H9 (cell line): ENCODE results near the gene USP28. TPM values are rescaled to one million over a fixed set of nuclear protein-coding genes. Genes with fewer than 3 reads are reported as not detected.
A peak's percentile ranks its signal among the peaks of the same experiment; 100 is the strongest.

Source experiments
- DNase-seq: peaks from one replicate; pipeline ENCODE4 v3.0.0-alpha.2; 2017
- H2AFZ ChIP-seq: one replicate; pipeline ENCODE4 v1.6.1; 2013; ENCODE audit warnings: mild to moderate bottlenecking, low read length, control low read depth, moderate library complexity
- H2AK5ac ChIP-seq: 2 replicates; pipeline ENCODE4 v1.6.1; 2013; ENCODE audit warnings: low read length, control low read depth, mixed read lengths; ENCODE audit not compliant: insufficient read length
- H2BK120ac ChIP-seq: one replicate; pipeline ENCODE4 v1.6.1; 2013; ENCODE audit warnings: low read depth, mild to moderate bottlenecking, low read length, control low read depth, inconsistent platforms; ENCODE audit not compliant: poor library complexity, severe bottlenecking
- H2BK12ac ChIP-seq: 2 replicates; pipeline ENCODE4 v1.6.1; 2013; ENCODE audit warnings: low read length, control low read depth, mixed read lengths, low read depth; ENCODE audit not compliant: insufficient read length
- H2BK15ac ChIP-seq: 2 replicates; pipeline ENCODE4 v1.6.1; 2013; ENCODE audit warnings: low read depth, low read length, control low read depth
- H2BK20ac ChIP-seq: one replicate; pipeline ENCODE4 v1.6.1; 2013; ENCODE audit warnings: low read depth, mild to moderate bottlenecking, low read length, control low read depth, inconsistent platforms; ENCODE audit not compliant: poor library complexity, severe bottlenecking
- H2BK5ac ChIP-seq: 2 replicates; pipeline ENCODE4 v1.6.1; 2013; ENCODE audit warnings: low read length, control low read depth, mixed read lengths; ENCODE audit not compliant: insufficient read length
- H3K14ac ChIP-seq: 2 replicates; pipeline ENCODE4 v1.6.1; 2013; ENCODE audit warnings: low read length, control low read depth; ENCODE audit not compliant: insufficient read depth
- H3K18ac ChIP-seq: 2 replicates; pipeline ENCODE4 v1.6.1; 2013; ENCODE audit warnings: low read depth, mild to moderate bottlenecking, mixed read lengths, low read length, control low read depth; ENCODE audit not compliant: insufficient read length
- H3K23ac ChIP-seq: 2 replicates; pipeline ENCODE4 v1.6.1; 2013; ENCODE audit warnings: low read length, control low read depth, mixed read lengths, low read depth; ENCODE audit not compliant: insufficient read length
- H3K23me2 ChIP-seq: 2 replicates; pipeline ENCODE4 v1.6.1; 2013; ENCODE audit warnings: low read depth, mild to moderate bottlenecking, mixed read lengths, low read length, control low read depth; ENCODE audit not compliant: insufficient read length, poor library complexity, severe bottlenecking
- H3K27ac ChIP-seq: 2 replicates; pipeline ENCODE4 v1.5.1; 2013; ENCODE audit warnings: low read length, control low read depth, mixed read lengths, low read depth; ENCODE audit not compliant: insufficient read length
- H3K27me3 ChIP-seq: 2 replicates; pipeline ENCODE4 v1.6.1; 2013; ENCODE audit warnings: low read length, control low read depth, inconsistent platforms; ENCODE audit not compliant: insufficient read depth
- H3K4ac ChIP-seq: 2 replicates; pipeline ENCODE4 v1.6.1; 2013; ENCODE audit warnings: low read depth, mild to moderate bottlenecking, control low read depth, inconsistent platforms, low read length, moderate library complexity
- H3K4me1 ChIP-seq: 2 replicates; pipeline ENCODE4 v1.6.1; 2013; ENCODE audit warnings: low read length, control low read depth, inconsistent platforms; ENCODE audit not compliant: insufficient read depth
- H3K4me2 ChIP-seq: 2 replicates; pipeline ENCODE4 v1.6.1; 2013; ENCODE audit warnings: low read length, control low read depth, mixed read lengths; ENCODE audit not compliant: insufficient read length, insufficient read depth
- H3K56ac ChIP-seq: 2 replicates; pipeline ENCODE4 v1.6.1; 2013; ENCODE audit warnings: low read depth, mild to moderate bottlenecking, mixed read lengths, low read length, control low read depth; ENCODE audit not compliant: insufficient read length
- H3K79me1 ChIP-seq: 2 replicates; pipeline ENCODE4 v1.6.1; 2013; ENCODE audit warnings: low read depth, mild to moderate bottlenecking, moderate library complexity, low read length, control low read depth, inconsistent platforms; ENCODE audit not compliant: insufficient read depth, poor library complexity, severe bottlenecking
- H3K79me2 ChIP-seq: 2 replicates; pipeline ENCODE4 v1.6.1; 2013; ENCODE audit warnings: low read length, control low read depth, inconsistent platforms; ENCODE audit not compliant: insufficient read depth
- H3K9ac ChIP-seq: 2 replicates; pipeline ENCODE4 v1.6.1; 2013; ENCODE audit warnings: low read length, control low read depth, mixed read lengths; ENCODE audit not compliant: insufficient read length; ENCODE audit errors: extremely low read depth
- H3K9me3 ChIP-seq: one replicate; pipeline ENCODE4 v1.6.1; 2013; ENCODE audit warnings: low read depth, low read length, inconsistent platforms; ENCODE audit not compliant: control insufficient read depth
- H3T11ph ChIP-seq: one replicate; pipeline ENCODE4 v1.6.1; 2013; ENCODE audit warnings: mild to moderate bottlenecking, low read length, control low read depth, inconsistent platforms
- H4K20me1 ChIP-seq: one replicate; pipeline ENCODE4 v1.6.1; 2013; ENCODE audit not compliant: control insufficient read depth, insufficient read length, insufficient read depth
- H4K5ac ChIP-seq: 2 replicates; pipeline ENCODE4 v1.6.1; 2013; ENCODE audit warnings: low read depth, mild to moderate bottlenecking, mixed read lengths, low read length, control low read depth; ENCODE audit not compliant: insufficient read length
- H4K8ac ChIP-seq: replicated peaks from 2 replicates; pipeline ENCODE4 v1.6.1; 2013; ENCODE audit warnings: low read length, control low read depth, mixed read lengths, low read depth; ENCODE audit not compliant: insufficient read length
- H4K91ac ChIP-seq: 2 replicates; pipeline ENCODE4 v1.6.1; 2013; ENCODE audit warnings: low read depth, mild to moderate bottlenecking, moderate library complexity, mixed read lengths, low read length, control low read depth; ENCODE audit not compliant: insufficient read length
- H3K27ac Mint-ChIP-seq, 3 experiments: 2 replicates in 2 of 3; 3 replicates in 1 of 3; pipeline ENCODE4 v1.8.0; 2020 to 2021; ENCODE audit warnings: mixed read lengths in 3 of 3, mild to moderate bottlenecking in 1 of 3, moderate library complexity in 1 of 3
- H3K27me3 Mint-ChIP-seq: 2 replicates; pipeline ENCODE4 v1.8.0; 2021; ENCODE audit warnings: low read depth, mild to moderate bottlenecking, moderate library complexity, mixed read lengths
- H3K36me3 Mint-ChIP-seq, 3 experiments: 2 replicates in 2 of 3; 3 replicates in 1 of 3; pipeline ENCODE4 v1.8.0; 2020 to 2021; ENCODE audit warnings: low read depth in 3 of 3, mixed read lengths in 3 of 3; ENCODE audit not compliant: insufficient read depth in 1 of 3
- H3K4me1 Mint-ChIP-seq, 2 experiments: 2 replicates each; pipeline ENCODE4 v1.8.0; 2020; ENCODE audit warnings: mixed read lengths in 2 of 2
- H3K4me3 Mint-ChIP-seq, 2 experiments: 2 replicates in 1 of 2; 3 replicates in 1 of 2; pipeline ENCODE4 v1.8.0; 2020 to 2021; ENCODE audit warnings: mild to moderate bottlenecking in 2 of 2, mixed read lengths in 2 of 2, moderate library complexity in 1 of 2
- H3K9me3 Mint-ChIP-seq, 2 experiments: 2 replicates in 1 of 2; 3 replicates in 1 of 2; pipeline ENCODE4 v1.8.0; 2020; ENCODE audit warnings: mild to moderate bottlenecking in 2 of 2, mixed read lengths in 2 of 2, moderate library complexity in 1 of 2
- WGBS: extraction: QIAGEN DNeasy Blood & Tissue Kit; methylation state at CpG from one replicate; pipeline ENCODE4 v1.1.7; 2013; ENCODE audit warnings: missing lambda C conversion rate, low lambda C conversion rate, mixed read lengths; ENCODE audit not compliant: insufficient read length; ENCODE audit errors: extremely low coverage; 5-methylcytosine and 5-hydroxymethylcytosine counted together
- total RNA-seq: library from RNA; stranded (reverse); gene quantifications from 2 replicates; pipeline ENCODE4 v1.2.1, GENCODE V29; 2021
- TF ChIP-seq, protein P1 (sequence below): fragments of 200-600 bp; sonication (generic); conservative IDR thresholded peaks from 3 replicates; pipeline ENCODE4 v1.8.0; 2021; ENCODE audit warnings: antibody characterized with exemption, mild to moderate bottlenecking

Gene USP28
- total RNA-seq, 1 experiment from 2014 or later: 107 TPM

DNA sequence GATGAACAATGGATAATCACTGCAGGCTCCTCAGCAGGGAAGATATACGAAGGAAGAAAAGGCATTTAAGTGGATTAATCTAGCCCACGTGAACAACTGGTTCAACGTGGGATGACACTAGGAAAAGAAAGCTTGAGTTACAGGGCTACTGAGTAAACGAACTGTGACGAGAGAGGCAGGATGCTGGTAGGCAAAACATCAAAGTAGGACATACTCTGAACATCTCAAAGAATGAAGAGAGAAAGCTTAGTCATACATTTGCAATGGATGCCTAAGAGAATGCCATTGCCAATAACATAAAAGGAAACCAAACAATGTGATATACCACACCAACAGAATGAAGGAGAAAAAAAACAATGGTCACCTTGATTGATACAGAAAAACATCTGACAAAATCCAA, 12.9 kb downstream of the USP28 start:
- Histone ChIP-seq H3K4ac (no peak overlapping the region), H3T11ph (no peak overlapping the region), H2AK5ac (no peak overlapping the region), H3K4me1 (peaks cover 2% of the 10 kb centered on the region; the same call in 1 of the 2 replicates), H3K23ac (no peak overlapping the region), H2BK12ac (no peak overlapping the region), H3K79me2 (peaks cover 27% of the 10 kb centered on the region; the same call in 1 of the 2 replicates), H2BK5ac (no peak overlapping the region), H4K8ac (no peak overlapping the region), H4K91ac (no peak overlapping the region), H3K23me2 (no peaks in the 10 kb centered on the region), H3K27ac (peak overlapping the region; percentile 86), H3K79me1 (no peaks in the 10 kb centered on the region), H3K14ac (no peak overlapping the region), H2AFZ (no peak overlapping the region), H2BK20ac (no peak overlapping the region), H3K9ac (no peak overlapping the region), H3K18ac (no peak overlapping the region), H3K56ac (no peak overlapping the region), H3K9me3 (no peaks in the 10 kb centered on the region), H4K20me1 (no peaks in the 10 kb centered on the region), H2BK15ac (no peak overlapping the region), H2BK120ac (no peak overlapping the region), H3K27me3 (no peaks in the 10 kb centered on the region), H4K5ac (no peak overlapping the region), H3K4me2 (peak overlapping the region; percentile 54)
- WGBS: no CpG with 5 or more reads among the region's 5 CpGs
- TF ChIP-seq, protein P1, sequence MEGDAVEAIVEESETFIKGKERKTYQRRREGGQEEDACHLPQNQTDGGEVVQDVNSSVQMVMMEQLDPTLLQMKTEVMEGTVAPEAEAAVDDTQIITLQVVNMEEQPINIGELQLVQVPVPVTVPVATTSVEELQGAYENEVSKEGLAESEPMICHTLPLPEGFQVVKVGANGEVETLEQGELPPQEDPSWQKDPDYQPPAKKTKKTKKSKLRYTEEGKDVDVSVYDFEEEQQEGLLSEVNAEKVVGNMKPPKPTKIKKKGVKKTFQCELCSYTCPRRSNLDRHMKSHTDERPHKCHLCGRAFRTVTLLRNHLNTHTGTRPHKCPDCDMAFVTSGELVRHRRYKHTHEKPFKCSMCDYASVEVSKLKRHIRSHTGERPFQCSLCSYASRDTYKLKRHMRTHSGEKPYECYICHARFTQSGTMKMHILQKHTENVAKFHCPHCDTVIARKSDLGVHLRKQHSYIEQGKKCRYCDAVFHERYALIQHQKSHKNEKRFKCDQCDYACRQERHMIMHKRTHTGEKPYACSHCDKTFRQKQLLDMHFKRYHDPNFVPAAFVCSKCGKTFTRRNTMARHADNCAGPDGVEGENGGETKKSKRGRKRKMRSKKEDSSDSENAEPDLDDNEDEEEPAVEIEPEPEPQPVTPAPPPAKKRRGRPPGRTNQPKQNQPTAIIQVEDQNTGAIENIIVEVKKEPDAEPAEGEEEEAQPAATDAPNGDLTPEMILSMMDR: no peak
- H3K27ac Mint-ChIP-seq: peak overlapping the region; percentile 53 to 87 (median 82)
- H3K9me3 Mint-ChIP-seq: no peaks in the 10 kb centered on the region
- H3K4me1 Mint-ChIP-seq: peaks cover 53 to 58% of the 10 kb centered on the region in 2 experiments
- H3K27me3 Mint-ChIP-seq: no peaks in the 10 kb centered on the region
- H3K36me3 Mint-ChIP-seq: peaks cover 11 to 36% (median 25%) of the 10 kb centered on the region in 3 experiments; a peak in 6 of 7 replicates
- H3K4me3 Mint-ChIP-seq: peak overlapping the region in 1 of 2 experiments; percentile 2; a peak in 2 of 5 replicates
- DNase-seq: no peak
